H1 (cell line): ENCODE results near the gene SYNPR. TPM values are rescaled to one million over a fixed set of nuclear protein-coding genes. Genes with fewer than 3 reads are reported as not detected.

Experiments
- CTCF ChIA-PET: fragments of 300-600 bp; sonication (Branson Sonifier 250); formaldehyde crosslinking; loops from one replicate; lab custom pipeline; 2021; ENCODE audit not compliant: partially characterized antibody; lab: Charles Lee
- POLR2A ChIA-PET: fragments of 300-600 bp; sonication (Branson Sonifier 250); formaldehyde crosslinking; loops from one replicate; lab custom pipeline; 2021; ENCODE audit warnings: inconsistent platforms; ENCODE audit not compliant: partially characterized antibody; lab: Charles Lee
- DNase-seq, 2 experiments: peaks; one replicate each; pipeline versions ENCODE4 v3.0.0 to v3.0.0-alpha.2; 2010 to 2022; ENCODE audit warnings: low spot score in 2 of 2, low read depth in 1 of 2, mixed read lengths in 1 of 2
- FAIRE-seq: peaks from 2 replicates; lab custom pipeline; 2011; peaks lifted over from hg19 to GRCh38; lab: Jason Lieb, UNC
- H2AFZ ChIP-seq: 2 replicates; pipeline ENCODE4 v1.8.1; 2012; ENCODE audit warnings: low read length, inconsistent platforms
- H2AK5ac ChIP-seq: 2 replicates; pipeline ENCODE4 v1.6.1; 2013; ENCODE audit warnings: low read depth, low read length
- H2BK120ac ChIP-seq: replicated peaks from 2 replicates; pipeline ENCODE3; 2013; ENCODE audit warnings: low read depth, low read length, inconsistent platforms
- H2BK12ac ChIP-seq: 2 replicates; pipeline ENCODE4 v1.6.1; 2013; ENCODE audit warnings: low read depth, low read length
- H2BK15ac ChIP-seq: 2 replicates; pipeline ENCODE4 v1.6.1; 2013; ENCODE audit warnings: low read length
- H2BK20ac ChIP-seq: 2 replicates; pipeline ENCODE4 v1.6.1; 2013; ENCODE audit warnings: low read length
- H2BK5ac ChIP-seq: 2 replicates; pipeline ENCODE4 v1.6.1; 2013; ENCODE audit warnings: low read depth, low read length
- H3K14ac ChIP-seq: 2 replicates; pipeline ENCODE4 v1.6.1; 2013; ENCODE audit warnings: inconsistent platforms; ENCODE audit not compliant: insufficient read length
- H3K18ac ChIP-seq: 2 replicates; pipeline ENCODE4 v1.6.1; 2013; ENCODE audit warnings: low read length; ENCODE audit errors: extremely low read depth
- H3K23ac ChIP-seq: 2 replicates; pipeline ENCODE4 v1.6.1; 2013; ENCODE audit warnings: inconsistent platforms; ENCODE audit not compliant: insufficient read length
- H3K23me2 ChIP-seq: 2 replicates; pipeline ENCODE4 v1.6.1; 2013; ENCODE audit warnings: low read depth, low read length
- H3K27ac ChIP-seq: 2 replicates; pipeline ENCODE4 v1.6.1; 2011; ENCODE audit warnings: low read depth, low read length, inconsistent platforms
- H3K27me3 ChIP-seq, 4 experiments: replicated peaks in 1 of 4; 1 replicate in 1 of 4; 2 replicates in 3 of 4; pipeline versions ENCODE4 v1.6.1 to v1.8.1; 2011 to 2013; ENCODE audit warnings: low read length in 3 of 4, mild to moderate bottlenecking in 3 of 4, inconsistent platforms in 2 of 4, mixed read lengths in 2 of 4, moderate library complexity in 1 of 4; ENCODE audit not compliant: control insufficient read depth in 3 of 4, insufficient read depth in 3 of 4; ENCODE audit errors: extremely low read depth in 1 of 4
- H3K36me3 ChIP-seq, 4 experiments: 2 replicates each; pipeline versions ENCODE4 v1.6.1 to v1.8.1; 2011 to 2013; ENCODE audit warnings: mild to moderate bottlenecking in 4 of 4, low read length in 3 of 4, moderate library complexity in 2 of 4, control low read depth in 1 of 4, inconsistent platforms in 1 of 4; ENCODE audit not compliant: insufficient read depth in 4 of 4, control insufficient read depth in 2 of 4
- H3K4ac ChIP-seq: replicated peaks from 2 replicates; pipeline ENCODE3; 2013; ENCODE audit warnings: low read length, low read depth, mixed read lengths, inconsistent platforms; ENCODE audit not compliant: insufficient read length
- H3K4me1 ChIP-seq, 4 experiments: replicated peaks in 1 of 4; 1 replicate in 1 of 4; 2 replicates in 3 of 4; pipeline versions ENCODE4 v1.6.1 to v1.8.1; 2011 to 2013; ENCODE audit warnings: low read length in 3 of 4, inconsistent platforms in 2 of 4, mixed read lengths in 1 of 4; ENCODE audit not compliant: insufficient read depth in 4 of 4, control insufficient read depth in 3 of 4
- H3K4me2 ChIP-seq, 2 experiments: 2 replicates each; pipeline versions ENCODE4 v1.6.1 to v1.8.1; 2011 to 2013; ENCODE audit warnings: low read depth in 2 of 2, low read length in 2 of 2, control low read depth in 1 of 2, inconsistent platforms in 1 of 2, mild to moderate bottlenecking in 1 of 2; ENCODE audit not compliant: insufficient read depth in 1 of 2
- H3K4me3 ChIP-seq, 4 experiments: fragments of 200-600, 300-600 bp in 1 of 4; sonication (generic), shearing (Covaris generic), sonication (Bioruptor Twin) in 1 of 4; 2 replicates each; pipeline versions ENCODE4 v1.5.1 to v1.8.1; 2011 to 2016; ENCODE audit warnings: low read length in 4 of 4, low read depth in 3 of 4, control low read depth in 2 of 4, inconsistent platforms in 2 of 4, mild to moderate bottlenecking in 2 of 4, mixed read lengths in 1 of 4, moderate library complexity in 1 of 4; ENCODE audit not compliant: insufficient read depth in 2 of 4; ENCODE audit errors: extremely low read depth in 1 of 4
- H3K56ac ChIP-seq: replicated peaks from 2 replicates; pipeline ENCODE3; 2013; ENCODE audit warnings: low read depth, mild to moderate bottlenecking, mixed read lengths, low read length, inconsistent platforms; ENCODE audit not compliant: insufficient read length
- H3K79me1 ChIP-seq: 2 replicates; pipeline ENCODE4 v1.6.1; 2013; ENCODE audit warnings: low read depth, low read length, control low read depth
- H3K79me2 ChIP-seq, 2 experiments: 2 replicates each; pipeline versions ENCODE4 v1.6.1 to v1.8.1; 2012 to 2013; ENCODE audit warnings: low read length in 2 of 2, mild to moderate bottlenecking in 2 of 2, inconsistent platforms in 1 of 2; ENCODE audit not compliant: insufficient read depth in 2 of 2, control insufficient read depth in 1 of 2
- H3K9ac ChIP-seq, 4 experiments: replicated peaks in 1 of 4; 1 replicate in 1 of 4; 2 replicates in 3 of 4; pipeline versions ENCODE4 v1.6.1 to v1.8.1; 2011 to 2013; ENCODE audit warnings: low read depth in 3 of 4, low read length in 3 of 4, control low read depth in 2 of 4, mild to moderate bottlenecking in 2 of 4, moderate library complexity in 2 of 4, inconsistent platforms in 1 of 4; ENCODE audit errors: extremely low read depth in 1 of 4
- H3K9me3 ChIP-seq, 2 experiments: 2 replicates each; pipeline versions ENCODE4 v1.6.1 to v1.8.1; 2012 to 2013; ENCODE audit warnings: mild to moderate bottlenecking in 2 of 2, moderate library complexity in 2 of 2, control low read depth in 1 of 2, inconsistent platforms in 1 of 2, low read depth in 1 of 2, low read length in 1 of 2, mixed read lengths in 1 of 2; ENCODE audit not compliant: insufficient read depth in 2 of 2
- H4K20me1 ChIP-seq, 2 experiments: replicated peaks in 1 of 2; 2 replicates each; pipeline versions ENCODE3 to v1.8.1; 2011 to 2013; ENCODE audit warnings: inconsistent platforms in 2 of 2, low read length in 2 of 2, mild to moderate bottlenecking in 1 of 2; ENCODE audit not compliant: insufficient read depth in 2 of 2, control insufficient read depth in 1 of 2
- H4K5ac ChIP-seq: 2 replicates; pipeline ENCODE4 v1.6.1; 2013; ENCODE audit warnings: low read length, low read depth, mixed read lengths, inconsistent platforms; ENCODE audit not compliant: insufficient read length
- H4K8ac ChIP-seq: 2 replicates; pipeline ENCODE4 v1.8.0; 2013; ENCODE audit warnings: mild to moderate bottlenecking, moderate library complexity, low read length, inconsistent platforms; ENCODE audit not compliant: insufficient read depth; ENCODE audit errors: extremely low read depth
- H4K91ac ChIP-seq: replicated peaks from 2 replicates; pipeline ENCODE3; 2013; ENCODE audit warnings: low read length, mixed read lengths, inconsistent platforms; ENCODE audit not compliant: insufficient read length
- CBX8 ChIP-seq: fragments of 300-800, 300-1000 bp; sonication (generic); IDR thresholded peaks from 2 replicates; pipeline ENCODE4 v1.7.1; 2016; ENCODE audit warnings: low read depth, low read length, borderline replicate concordance
- CREB1 ChIP-seq: IDR thresholded peaks from 2 replicates; pipeline ENCODE4 v1.6.1; 2012; ENCODE audit warnings: inconsistent platforms
- GABPA ChIP-seq: IDR thresholded peaks from 2 replicates; pipeline ENCODE4 v1.6.1; 2011; ENCODE audit warnings: mild to moderate bottlenecking, low read length, moderate library complexity, borderline replicate concordance; ENCODE audit not compliant: insufficient read depth
- HDAC6 ChIP-seq: IDR thresholded peaks from one replicate; pipeline ENCODE4 v1.7.1; 2012; ENCODE audit warnings: low read depth, mild to moderate bottlenecking, inconsistent platforms, low read length, moderate library complexity
- KDM5A ChIP-seq: fragments of 200-600 bp; IDR thresholded peaks from 2 replicates; pipeline ENCODE4 v1.7.1; 2012; ENCODE audit warnings: mild to moderate bottlenecking, low read length, inconsistent platforms, mixed read lengths
- MAX ChIP-seq: IDR thresholded peaks from 2 replicates; pipeline ENCODE4 v1.6.1; 2012; ENCODE audit warnings: inconsistent platforms
- NRF1 ChIP-seq: IDR thresholded peaks from 2 replicates; pipeline ENCODE4 v1.6.1; 2011; ENCODE audit warnings: mild to moderate bottlenecking, low read depth, low read length, improper control_type of control experiment
- PHF8 ChIP-seq: fragments of 200-600 bp; sonication (generic); conservative IDR thresholded peaks from 2 replicates; pipeline ENCODE4 v1.7.1; 2012; ENCODE audit warnings: low read depth, mild to moderate bottlenecking, inconsistent platforms, low read length, moderate library complexity
- SIN3A ChIP-seq, 2 experiments: IDR thresholded peaks in 1 of 2; conservative IDR thresholded peaks in 1 of 2; 2 replicates each; pipeline ENCODE4 v1.6.1; 2011 to 2012; ENCODE audit warnings: low read length in 2 of 2, improper control_type of control experiment in 1 of 2, low read depth in 1 of 2, mild to moderate bottlenecking in 1 of 2
- SP1 ChIP-seq: IDR thresholded peaks from 2 replicates; pipeline ENCODE4 v1.6.1; 2011; ENCODE audit warnings: low read depth, low read length
- TAF7 ChIP-seq: optimal IDR thresholded peaks from 2 replicates; pipeline ENCODE3; 2011; ENCODE audit warnings: low read depth, mild to moderate bottlenecking, inconsistent platforms, low read length, moderate library complexity, borderline replicate concordance
- WGBS, 2 experiments: shearing (Covaris generic) in 1 of 2; methylation state at CpG; one replicate each; pipeline versions ENCODE4 v1.1.6 to v1.1.7; 2013 to 2015; ENCODE audit warnings: low lambda C conversion rate in 2 of 2, mixed read lengths in 2 of 2, inconsistent platforms in 1 of 2, low coverage in 1 of 2, missing lambda C conversion rate in 1 of 2; ENCODE audit not compliant: insufficient replicate concordance in 2 of 2, insufficient coverage in 1 of 2, insufficient read length in 1 of 2; ENCODE audit errors: extremely low coverage in 1 of 2, missing lambda C conversion rate in 1 of 2; 5-methylcytosine and 5-hydroxymethylcytosine counted together
- polyA plus RNA-seq, 7 experiments: library from polyadenylated mRNA; depleted of rRNA in 3 of 7; stranded (reverse) in 5 of 7; unstranded in 2 of 7; fragments of >200 nt in 5 of 7; fragments of 200-250 nt in 2 of 7; gene quantifications; 1 replicate in 5 of 7; 2 replicates in 1 of 7; 4 replicates in 1 of 7; pipeline versions ENCODE4 v1.2.1 to v1.2.3, GENCODE V29; 2011 to 2013; ENCODE audit warnings: missing spikeins in 2 of 7, mixed read lengths in 2 of 7
- total RNA-seq: library from RNA; stranded (reverse); fragmentation: NEBNext Ultra II Directional; extraction: Animal tissue kit (Norgen Biotek cat#: 25700); gene quantifications from 2 replicates; pipeline ENCODE4 v1.2.1, GENCODE V29; 2021

SYNPR gene
- total and polyA plus RNA-seq, 2 of the 8 experiments (the other 6 are each of a cell fraction or from before 2014, with no cell fraction given), result 0.39 to 0.99 TPM

GRCh38 chr3:63555767-63556166 lies 277.7 kb downstream of the SYNPR start:
- no peak overlapping the region for H2BK20ac ChIP-seq
- no peak overlapping the region for H4K91ac ChIP-seq
- no peak overlapping the region for H2AK5ac ChIP-seq
- no peak overlapping the region for H3K4me3 ChIP-seq
- H3K23me2 ChIP-seq, result no peaks in the 10 kb centered on the region
- no peaks in the 10 kb centered on the region for H3K9me3 ChIP-seq
- H3K56ac ChIP-seq, result no peak overlapping the region
- H3K79me2 ChIP-seq, result no peaks in the 10 kb centered on the region
- H3K27ac ChIP-seq, result no peak overlapping the region
- H2BK15ac ChIP-seq, result no peak overlapping the region
- no peaks in the 10 kb centered on the region for H3K79me1 ChIP-seq
- ChIA-PET POLR2A (no interaction called here), CTCF (interaction anchor here (0.6 to 1.6 kb wide), 3 partner anchors 12 to 204 kb away, joined by 3 read pairs; no protein-coding TSS in a partner anchor)
- WGBS, 2 experiments, result 96% methylated on average over 1 of the region's 1 CpG; no CpG with 5 or more reads in 1 of the 2 experiments
- no peak overlapping the region for H3K4me2 ChIP-seq
- no peaks in the 10 kb centered on the region for H3K27me3 ChIP-seq
- no peak for DNase-seq
- FAIRE-seq, result no peak
- H3K36me3 ChIP-seq, result no peaks in the 10 kb centered on the region
- H3K14ac ChIP-seq, result no peak overlapping the region
- H2BK12ac ChIP-seq, result no peak overlapping the region
- no peak overlapping the region for H3K23ac ChIP-seq
- no peak overlapping the region for H3K9ac ChIP-seq
- no peak overlapping the region for H2BK5ac ChIP-seq
- no peak overlapping the region for H3K18ac ChIP-seq
- H3K4ac ChIP-seq, result no peak overlapping the region
- H4K5ac ChIP-seq, result no peak overlapping the region
- H2BK120ac ChIP-seq, result no peak overlapping the region
- H3K4me1 ChIP-seq, result peaks cover 0 to 6% (median 0%) of the 10 kb centered on the region in 4 experiments; a peak in 2 of 7 replicates
- no peaks in the 10 kb centered on the region for H4K20me1 ChIP-seq
- TF ChIP-seq SP1 (no peak), PHF8 (no peak), CBX8 (no peak), MAX (no peak), SIN3A (conservative IDR thresholded peaks at IDR 0.05 in 1 of 2, IDR thresholded peaks at IDR 0.05 in 1 of 2; ENCODE audit: low read depth in 1 of 2, low read length in 2 of 2) (no peak), KDM5A (no peak), HDAC6 (no peak), CREB1 (no peak), NRF1 (no peak), GABPA (no peak), TAF7 (no peak)
- no peak overlapping the region for H4K8ac ChIP-seq
- H2AFZ ChIP-seq, result no peak overlapping the region
